GM12878 (cell line): ENCODE results near the gene PHLPP1.

Source experiments
- ATF7 ChIP-seq: fragments of 450-650 bp; IDR thresholded peaks from 2 replicates; pipeline ENCODE4 v1.6.1; 2016; ENCODE audit warnings: low read depth, mild to moderate bottlenecking
- CTCF ChIP-seq, 3 experiments: IDR thresholded peaks in 2 of 3; conservative IDR thresholded peaks in 1 of 3; 2 replicates each; pipeline ENCODE4 v1.5.1; 2011; ENCODE audit warnings: low read depth in 3 of 3, low read length in 3 of 3, mild to moderate bottlenecking in 3 of 3, control low read depth in 2 of 3, moderate library complexity in 2 of 3, inconsistent platforms in 1 of 3, mixed read lengths in 1 of 3; ENCODE audit not compliant: control insufficient read depth in 2 of 3, insufficient read depth in 1 of 3; ENCODE audit errors: extremely low read depth in 1 of 3
- KDM1A ChIP-seq: fragments of 200-600 bp; sonication (generic); IDR thresholded peaks from 2 replicates; pipeline ENCODE4 v1.6.1; 2016; ENCODE audit warnings: borderline replicate concordance
- NFXL1 ChIP-seq: fragments of 450-650 bp; IDR thresholded peaks from 2 replicates; pipeline ENCODE4 v1.6.1; 2017; ENCODE audit warnings: antibody characterized with exemption, mild to moderate bottlenecking, borderline replicate concordance
- POLR2A ChIP-seq: IDR thresholded peaks from 2 replicates; pipeline ENCODE4 v1.6.1; 2011; ENCODE audit warnings: low read depth, mild to moderate bottlenecking, low read length
- SIX5 ChIP-seq: IDR thresholded peaks from 2 replicates; pipeline ENCODE4 v1.6.1; 2011; ENCODE audit warnings: mild to moderate bottlenecking, low read depth, low read length, moderate library complexity; ENCODE audit not compliant: severe bottlenecking
- SMAD1 ChIP-seq: fragments of 450-650 bp; IDR thresholded peaks from 2 replicates; pipeline ENCODE4 v1.6.1; 2018; ENCODE audit warnings: mild to moderate bottlenecking, low read depth; ENCODE audit not compliant: partially characterized antibody
- SMAD5 ChIP-seq: IDR thresholded peaks from 2 replicates; pipeline ENCODE4 v1.6.1; 2016; ENCODE audit warnings: antibody characterized with exemption, low read depth
- SUZ12 ChIP-seq: fragments of 200-600 bp; sonication (generic); IDR thresholded peaks from one replicate; pipeline ENCODE4 v1.6.1; 2018; ENCODE audit warnings: antibody characterized with exemption, mild to moderate bottlenecking; ENCODE audit not compliant: unreplicated experiment
- ZZZ3 ChIP-seq: IDR thresholded peaks from 2 replicates; pipeline ENCODE4 v1.6.1; 2011; ENCODE audit warnings: low read depth; ENCODE audit not compliant: control insufficient read depth, insufficient read length

DNA sequence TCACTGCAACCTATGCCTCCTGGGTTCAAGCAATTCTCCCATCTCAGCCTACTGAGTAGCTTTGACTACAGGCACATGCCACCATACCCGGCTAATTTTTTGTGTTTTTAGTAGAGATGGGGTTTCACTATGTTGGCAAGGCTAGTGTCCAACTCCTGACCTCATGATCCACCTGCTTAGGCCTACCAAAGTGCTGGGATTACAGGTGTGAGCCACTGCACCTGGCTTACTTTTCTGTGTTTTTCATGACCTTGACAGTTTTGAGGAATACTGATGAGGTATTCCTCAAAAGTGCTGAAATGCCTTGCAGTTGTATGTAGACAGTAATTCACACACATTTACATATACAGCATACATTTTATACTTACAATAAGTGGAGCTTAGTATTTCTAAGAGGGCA lies 126.1 kb downstream of the PHLPP1 start:
- TF ChIP-seq ATF7 (no peak), KDM1A (no peak), ZZZ3 (no peak), SMAD5 (no peak), NFXL1 (no peak), CTCF (IDR thresholded peaks at IDR 0.05 in 2 of 3, conservative IDR thresholded peaks at IDR 0.05 in 1 of 3; ENCODE audit: control insufficient read depth in 2 of 3, extremely low read depth in 1 of 3, insufficient read depth in 1 of 3, low read depth in 3 of 3, low read length in 3 of 3) (no peak), SUZ12 (no peak), SMAD1 (no peak), SIX5 (no peak), POLR2A (no peak)
